Measurements from ENCODE around the gene LKAAEAR1.

LKAAEAR1 gene

GRCh38 chr20:64070244-64070993, 13.8 kb downstream of the LKAAEAR1 start:
- ATAC-seq: no peak

GRCh38 chr20:64069614-64070243, 14.5 kb downstream of the LKAAEAR1 start:
- ATAC-seq: peak; percentile 71
- TF ChIP-seq ZFP3 (CRISPR knock-in tag; IDR thresholded peaks at IDR 0.05) (no peak), ZC3H10 (CRISPR knock-in tag; IDR thresholded peaks at IDR 0.05) (no peak), CREB5 (CRISPR knock-in tag; IDR thresholded peaks at IDR 0.05; ENCODE audit: low read depth) (no peak), ISL1 (CRISPR knock-in tag; IDR thresholded peaks at IDR 0.05) (no peak), CSDC2 (CRISPR knock-in tag; IDR thresholded peaks at IDR 0.05) (no peak), PATZ1 (CRISPR knock-in tag; IDR thresholded peaks at IDR 0.05; ENCODE audit: borderline replicate concordance) (no peak), GLIS3 (CRISPR knock-in tag; IDR thresholded peaks at IDR 0.05) (no peak), ZFP30 (CRISPR knock-in tag; IDR thresholded peaks at IDR 0.05) (no peak), BACH2 (CRISPR knock-in tag; IDR thresholded peaks at IDR 0.05; ENCODE audit: borderline replicate concordance) (no peak), PPARA (CRISPR knock-in tag; IDR thresholded peaks at IDR 0.05; ENCODE audit: borderline replicate concordance) (no peak), ZNF8 (CRISPR knock-in tag; IDR thresholded peaks at IDR 0.05) (no peak), CSRNP3 (CRISPR knock-in tag; IDR thresholded peaks at IDR 0.05) (no peak), RARB (CRISPR knock-in tag; IDR thresholded peaks at IDR 0.05) (no peak), ZNF565 (CRISPR knock-in tag; conservative IDR thresholded peaks at IDR 0.05; ENCODE audit: low read depth) (no peak), TOX (CRISPR knock-in tag; IDR thresholded peaks at IDR 0.05; ENCODE audit: borderline replicate concordance) (no peak), ZNF70 (CRISPR knock-in tag; IDR thresholded peaks at IDR 0.05) (no peak), ARNTL (CRISPR knock-in tag; IDR thresholded peaks at IDR 0.05; ENCODE audit: borderline replicate concordance, low read depth) (no peak), SNAI2 (CRISPR knock-in tag; IDR thresholded peaks at IDR 0.05) (no peak), ESRRG (CRISPR knock-in tag; IDR thresholded peaks at IDR 0.05) (no peak)
- TF ChIP-seq, protein P1, sequence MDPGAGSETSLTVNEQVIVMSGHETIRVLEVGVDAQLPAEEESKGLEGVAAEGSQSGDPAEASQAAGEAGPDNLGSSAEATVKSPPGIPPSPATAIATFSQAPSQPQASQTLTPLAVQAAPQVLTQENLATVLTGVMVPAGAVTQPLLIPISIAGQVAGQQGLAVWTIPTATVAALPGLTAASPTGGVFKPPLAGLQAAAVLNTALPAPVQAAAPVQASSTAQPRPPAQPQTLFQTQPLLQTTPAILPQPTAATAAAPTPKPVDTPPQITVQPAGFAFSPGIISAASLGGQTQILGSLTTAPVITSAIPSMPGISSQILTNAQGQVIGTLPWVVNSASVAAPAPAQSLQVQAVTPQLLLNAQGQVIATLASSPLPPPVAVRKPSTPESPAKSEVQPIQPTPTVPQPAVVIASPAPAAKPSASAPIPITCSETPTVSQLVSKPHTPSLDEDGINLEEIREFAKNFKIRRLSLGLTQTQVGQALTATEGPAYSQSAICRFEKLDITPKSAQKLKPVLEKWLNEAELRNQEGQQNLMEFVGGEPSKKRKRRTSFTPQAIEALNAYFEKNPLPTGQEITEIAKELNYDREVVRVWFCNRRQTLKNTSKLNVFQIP (CRISPR knock-in tag; IDR thresholded peaks at IDR 0.05; ENCODE audit: borderline replicate concordance, low read depth): no peak

More at GRCh38 chr20:64070244-64070993, 13.8 kb downstream of the LKAAEAR1 start:
- TF ChIP-seq GLIS3 (CRISPR knock-in tag; IDR thresholded peaks at IDR 0.05) (no peak), PPARA (CRISPR knock-in tag; IDR thresholded peaks at IDR 0.05; ENCODE audit: borderline replicate concordance) (no peak), BACH2 (CRISPR knock-in tag; IDR thresholded peaks at IDR 0.05; ENCODE audit: borderline replicate concordance) (no peak), PATZ1 (CRISPR knock-in tag; IDR thresholded peaks at IDR 0.05; ENCODE audit: borderline replicate concordance) (no peak), TOX (CRISPR knock-in tag; IDR thresholded peaks at IDR 0.05; ENCODE audit: borderline replicate concordance) (no peak), ISL1 (CRISPR knock-in tag; IDR thresholded peaks at IDR 0.05) (no peak), CSRNP3 (CRISPR knock-in tag; IDR thresholded peaks at IDR 0.05) (no peak)
- TF ChIP-seq, protein P1 (CRISPR knock-in tag; IDR thresholded peaks at IDR 0.05; ENCODE audit: borderline replicate concordance, low read depth): no peak

All from SK-N-SH treated with all-trans-retinoic acid at 6 μM for 48 hours (cell line).